ENCODE data around the gene COX5A. TPM values are rescaled to one million over a fixed set of nuclear protein-coding genes. Genes with fewer than 3 reads are reported as not detected.

Gene COX5A
- total RNA-seq, 2 experiments from 2014 or later: 168 to 391 TPM

GRCh38 chr15:74873036-74873755 lies 64.7 kb downstream of the COX5A start, which contains the start of gene SCAMP2:
SCAMP2 (minus strand) TSS chr15:74873365; CDS start chr15:74873255, 110 bp downstream.
- H3K79me2 ChIP-seq (ENCODE audit: insufficient read depth, low read depth, low read length): peaks cover 43% of the 10 kb centered on the region
- H3K27ac ChIP-seq (ENCODE audit: low read depth, low read length, poor library complexity, severe bottlenecking): peak within 1 kb of the TSS; percentile 49
- H2AFZ ChIP-seq (ENCODE audit: low read length): peak within 1 kb of the TSS; percentile 70
- H4K20me1 ChIP-seq (ENCODE audit: insufficient read depth, low read length): peaks cover 5% of the 10 kb centered on the region
- TF ChIP-seq EZH2phosphoT487 (IDR thresholded peaks at IDR 0.05; ENCODE audit: borderline replicate concordance, low read depth, low read length) (no peak), CTCF (conservative IDR thresholded peaks at IDR 0.05; ENCODE audit: low read length) (no peak)
- H3K36me3 ChIP-seq (ENCODE audit: insufficient read depth, low read length): peaks cover 17% of the 10 kb centered on the region
- intact Hi-C loops (cut with micrococcal nuclease; ENCODE audit: unreplicated experiment): loop anchor here (2.0 kb wide), 1 partner anchor 16 kb away; no protein-coding TSS in a partner anchor
- no peaks in the 10 kb centered on the region for H3K9me2 ChIP-seq (ENCODE audit: insufficient read depth, low read length)
- no TSS peak for BruUV-seq (replicated peaks)
- peak within 1 kb of the TSS; percentile 74 for H3K4me3 ChIP-seq (ENCODE audit: low read depth, low read length, poor library complexity, severe bottlenecking)
- ChIA-PET CTCF (ENCODE audit: unreplicated experiment) (no interaction called here), POLR2A (interaction anchor here (1.1 to 2.5 kb wide), 2 partner anchors 10 to 17 kb away, joined by 3 to 8 read pairs; partner anchors contain the start of gene MPI)
- H3K9me3 ChIP-seq (ENCODE audit: low read length): peaks cover 8% of the 10 kb centered on the region
- peak; percentile 96 for DNase-seq (ENCODE audit: low spot score)
- H3K4me1 ChIP-seq (ENCODE audit: insufficient read depth, low read length, poor library complexity, severe bottlenecking): peaks cover 38% of the 10 kb centered on the region
- H3K4me2 ChIP-seq (ENCODE audit: low read length): peak within 1 kb of the TSS; percentile 82

- DNase-seq (ENCODE audit: low spot score): no peak
- peak overlapping the region; percentile 74 for H3K4me3 ChIP-seq (ENCODE audit: low read depth, low read length, poor library complexity, severe bottlenecking)
- H3K9me2 ChIP-seq (ENCODE audit: insufficient read depth, low read length): no peaks in the 10 kb centered on the region
- H4K20me1 ChIP-seq (ENCODE audit: insufficient read depth, low read length): peaks cover 5% of the 10 kb centered on the region
- H3K4me1 ChIP-seq (ENCODE audit: insufficient read depth, low read length, poor library complexity, severe bottlenecking): peaks cover 38% of the 10 kb centered on the region
- ChIA-PET CTCF (ENCODE audit: unreplicated experiment) (no interaction called here), POLR2A (interaction anchor here (2.5 kb wide), 1 partner anchor 11 kb away, joined by 8 read pairs; no protein-coding TSS in a partner anchor)
- peak overlapping the region; percentile 49 for H3K27ac ChIP-seq (ENCODE audit: low read depth, low read length, poor library complexity, severe bottlenecking)
- no peak for TF ChIP-seq EZH2phosphoT487 (IDR thresholded peaks at IDR 0.05; ENCODE audit: borderline replicate concordance, low read depth, low read length)
- TF ChIP-seq CTCF (conservative IDR thresholded peaks at IDR 0.05; ENCODE audit: low read length): no peak
- no peak overlapping the region for H2AFZ ChIP-seq (ENCODE audit: low read length)
- H3K4me2 ChIP-seq (ENCODE audit: low read length): peak overlapping the region; percentile 82
- intact Hi-C loops (cut with micrococcal nuclease; ENCODE audit: unreplicated experiment): loop anchor here (2.0 kb wide), 1 partner anchor 16 kb away; no protein-coding TSS in a partner anchor
- BruUV-seq (replicated peaks): TSS peak; percentile 43
- H3K79me2 ChIP-seq (ENCODE audit: insufficient read depth, low read depth, low read length): peaks cover 48% of the 10 kb centered on the region
- H3K9me3 ChIP-seq (ENCODE audit: low read length): peaks cover 14% of the 10 kb centered on the region
- peaks cover 22% of the 10 kb centered on the region for H3K36me3 ChIP-seq (ENCODE audit: insufficient read depth, low read length)
Observed at GRCh38 chr15:74872702-74873035, 65.2 kb downstream of the COX5A start.
